CD4-positive, alpha-beta T cell treated with Interleukin-1 beta for 1 hour (primary cell): ENCODE data around the gene PTPRN2.
"Not testable (repeated sequence)": the region's sequence is repeated elsewhere in the genome, so short reads cannot be mapped to it uniquely, and the experiment has no call there.

Experiments used
- DNase-seq, 2 donors: peaks; one replicate each; pipeline ENCODE4 v3.0.0-alpha.2; 2020 to 2022

PTPRN2 gene

GRCh38 chr7:157901816-157902610 lies 685.6 kb downstream of the PTPRN2 start:
- DNase-seq: not testable (repeated sequence)

GRCh38 chr7:157901166-157901565 lies 686.5 kb downstream of the PTPRN2 start:
- no peak for DNase-seq

- no peak for DNase-seq
Measured at GRCh38 chr7:157900556-157900955, 687.1 kb downstream of the PTPRN2 start.

- DNase-seq: no peak
Measured at GRCh38 chr7:157900011-157900410, 687.6 kb downstream of the PTPRN2 start.

GRCh38 chr7:157898802-157899505 lies 688.7 kb downstream of the PTPRN2 start:
- no peak for DNase-seq

- DNase-seq: no peak
Measured at GRCh38 chr7:157898261-157898660, 689.4 kb downstream of the PTPRN2 start.

- DNase-seq: no peak
Measured at GRCh38 chr7:157897681-157898080, 689.9 kb downstream of the PTPRN2 start.

GRCh38 chr7:157896774-157897555 lies 690.7 kb downstream of the PTPRN2 start:
- no peak for DNase-seq

- not testable (repeated sequence) for DNase-seq
Measured at GRCh38 chr7:157896376-157896675, 691.3 kb downstream of the PTPRN2 start.

GRCh38 chr7:157895520-157896375 lies 691.9 kb downstream of the PTPRN2 start:
- DNase-seq: no peak

- DNase-seq: not testable (repeated sequence)
Measured at GRCh38 chr7:157895098-157895497, 692.5 kb downstream of the PTPRN2 start.

GRCh38 chr7:157893535-157894044 lies 694.0 kb downstream of the PTPRN2 start:
- DNase-seq: no peak

- DNase-seq: no peak
Measured at GRCh38 chr7:157892751-157893523, 694.7 kb downstream of the PTPRN2 start.

GRCh38 chr7:157890921-157891401 lies 696.7 kb downstream of the PTPRN2 start:
- DNase-seq: peak in 1 of 2 donors; percentile 5

GRCh38 chr7:157889480-157889879 lies 698.1 kb downstream of the PTPRN2 start:
- DNase-seq: no peak

- no peak for DNase-seq
Measured at GRCh38 chr7:157888579-157888978, 699.0 kb downstream of the PTPRN2 start.

- no peak for DNase-seq
Measured at GRCh38 chr7:157887400-157887799, 700.2 kb downstream of the PTPRN2 start.

- no peak for DNase-seq
Measured at GRCh38 chr7:157886711-157887110, 700.9 kb downstream of the PTPRN2 start.

- DNase-seq: no peak
Measured at GRCh38 chr7:157886266-157886665, 701.4 kb downstream of the PTPRN2 start.

GRCh38 chr7:157885140-157885539 lies 702.5 kb downstream of the PTPRN2 start:
- no peak for DNase-seq

GRCh38 chr7:157884461-157885062 lies 703.1 kb downstream of the PTPRN2 start:
- DNase-seq: no peak
